Measurements from ENCODE around the gene CACNG4.

Gene CACNG4

DNA sequence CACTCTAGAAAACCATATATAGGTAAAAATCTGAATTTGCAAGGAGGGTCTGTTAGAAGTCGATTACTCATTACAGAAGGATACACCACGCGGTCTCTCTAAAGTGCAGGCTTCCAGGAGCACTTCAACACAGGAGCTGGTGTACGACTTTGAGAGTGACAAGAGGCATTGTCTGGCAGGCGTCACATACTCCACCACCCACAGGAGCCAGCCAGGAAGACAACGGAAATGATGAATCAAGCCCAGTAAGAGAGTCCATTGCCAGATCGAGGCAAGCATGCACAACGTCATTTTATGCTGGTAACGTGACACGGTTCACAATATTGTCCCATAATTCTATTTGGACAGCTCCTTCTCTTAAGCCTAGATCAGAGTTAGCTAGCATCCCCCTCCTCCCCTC, 15.0 kb upstream of the CACNG4 start:
- no peaks in the 10 kb centered on the region for H3K36me3 ChIP-seq (ENCODE audit: insufficient read depth, low read length)
- H3K9ac ChIP-seq (ENCODE audit: low read depth, low read length) = no peak overlapping the region
- H3K4me3 ChIP-seq (ENCODE audit: low read depth in 1 of 2, low read length in 2 of 2) = no peak overlapping the region
- TF ChIP-seq, protein P1, sequence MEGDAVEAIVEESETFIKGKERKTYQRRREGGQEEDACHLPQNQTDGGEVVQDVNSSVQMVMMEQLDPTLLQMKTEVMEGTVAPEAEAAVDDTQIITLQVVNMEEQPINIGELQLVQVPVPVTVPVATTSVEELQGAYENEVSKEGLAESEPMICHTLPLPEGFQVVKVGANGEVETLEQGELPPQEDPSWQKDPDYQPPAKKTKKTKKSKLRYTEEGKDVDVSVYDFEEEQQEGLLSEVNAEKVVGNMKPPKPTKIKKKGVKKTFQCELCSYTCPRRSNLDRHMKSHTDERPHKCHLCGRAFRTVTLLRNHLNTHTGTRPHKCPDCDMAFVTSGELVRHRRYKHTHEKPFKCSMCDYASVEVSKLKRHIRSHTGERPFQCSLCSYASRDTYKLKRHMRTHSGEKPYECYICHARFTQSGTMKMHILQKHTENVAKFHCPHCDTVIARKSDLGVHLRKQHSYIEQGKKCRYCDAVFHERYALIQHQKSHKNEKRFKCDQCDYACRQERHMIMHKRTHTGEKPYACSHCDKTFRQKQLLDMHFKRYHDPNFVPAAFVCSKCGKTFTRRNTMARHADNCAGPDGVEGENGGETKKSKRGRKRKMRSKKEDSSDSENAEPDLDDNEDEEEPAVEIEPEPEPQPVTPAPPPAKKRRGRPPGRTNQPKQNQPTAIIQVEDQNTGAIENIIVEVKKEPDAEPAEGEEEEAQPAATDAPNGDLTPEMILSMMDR (IDR thresholded peaks at IDR 0.05; ENCODE audit: borderline replicate concordance, extremely low read depth, low read length, poor library complexity, severe bottlenecking) = no peak
- no peak for TF ChIP-seq EZH2 (IDR thresholded peaks at IDR 0.05; ENCODE audit: borderline replicate concordance, low read depth, low read length, severe bottlenecking)
- H4K20me1 ChIP-seq (ENCODE audit: insufficient read depth, low read length) = no peaks in the 10 kb centered on the region
- no peak overlapping the region for H3K4me2 ChIP-seq (ENCODE audit: insufficient read depth, low read length)
- no peak overlapping the region for H3K27ac ChIP-seq (ENCODE audit: low read length)
- no peaks in the 10 kb centered on the region for H3K9me3 ChIP-seq (ENCODE audit: insufficient read depth, low read length, severe bottlenecking)
- H3K79me2 ChIP-seq (ENCODE audit: insufficient read depth, low read length) = no peaks in the 10 kb centered on the region
- ATAC-seq (ENCODE audit: insufficient read depth, low read depth) (no peak), DNase-seq (no peak)
- H3K27me3 ChIP-seq (ENCODE audit: insufficient read depth, low read length, poor library complexity) = peaks cover 17% of the 10 kb centered on the region
- H2AFZ ChIP-seq (ENCODE audit: low read depth, low read length) = no peak overlapping the region
- H3K4me1 ChIP-seq (ENCODE audit: insufficient read depth, low read length) = no peaks in the 10 kb centered on the region

GRCh38 chr17:66950325-66950724, 14.2 kb upstream of the CACNG4 start:
- Histone ChIP-seq H4K20me1 (ENCODE audit: insufficient read depth, low read length) (no peaks in the 10 kb centered on the region), H3K27ac (ENCODE audit: low read length) (no peak overlapping the region), H3K79me2 (ENCODE audit: insufficient read depth, low read length) (no peaks in the 10 kb centered on the region), H3K4me2 (ENCODE audit: insufficient read depth, low read length) (no peak overlapping the region), H2AFZ (ENCODE audit: low read depth, low read length) (no peak overlapping the region), H3K36me3 (ENCODE audit: insufficient read depth, low read length) (no peaks in the 10 kb centered on the region), H3K4me1 (ENCODE audit: insufficient read depth, low read length) (no peaks in the 10 kb centered on the region), H3K9ac (ENCODE audit: low read depth, low read length) (no peak overlapping the region), H3K27me3 (ENCODE audit: insufficient read depth, low read length, poor library complexity) (peaks cover 12% of the 10 kb centered on the region), H3K4me3 (ENCODE audit: low read depth in 1 of 2, low read length in 2 of 2) (no peak overlapping the region), H3K9me3 (ENCODE audit: insufficient read depth, low read length, severe bottlenecking) (no peaks in the 10 kb centered on the region)
- DNase-seq (no peak), ATAC-seq (ENCODE audit: insufficient read depth, low read depth) (no peak)
- TF ChIP-seq, protein P1 (IDR thresholded peaks at IDR 0.05; ENCODE audit: borderline replicate concordance, extremely low read depth, low read length, poor library complexity, severe bottlenecking) = no peak
- TF ChIP-seq EZH2 (IDR thresholded peaks at IDR 0.05; ENCODE audit: borderline replicate concordance, low read depth, low read length, severe bottlenecking) = no peak

- no peak for ATAC-seq (ENCODE audit: insufficient read depth, low read depth)
- no peaks in the 10 kb centered on the region for H3K4me1 ChIP-seq (ENCODE audit: insufficient read depth, low read length)
- H3K9ac ChIP-seq (ENCODE audit: low read depth, low read length) = no peak overlapping the region
- no peak overlapping the region for H2AFZ ChIP-seq (ENCODE audit: low read depth, low read length)
- H4K20me1 ChIP-seq (ENCODE audit: insufficient read depth, low read length) = no peaks in the 10 kb centered on the region
- TF ChIP-seq EZH2 (IDR thresholded peaks at IDR 0.05; ENCODE audit: borderline replicate concordance, low read depth, low read length, severe bottlenecking) = no peak
- no peak for DNase-seq
- no peaks in the 10 kb centered on the region for H3K79me2 ChIP-seq (ENCODE audit: insufficient read depth, low read length)
- H3K27me3 ChIP-seq (ENCODE audit: insufficient read depth, low read length, poor library complexity) = peaks cover 12% of the 10 kb centered on the region
- no peaks in the 10 kb centered on the region for H3K9me3 ChIP-seq (ENCODE audit: insufficient read depth, low read length, severe bottlenecking)
- H3K4me2 ChIP-seq (ENCODE audit: insufficient read depth, low read length) = no peak overlapping the region
- no peak overlapping the region for H3K27ac ChIP-seq (ENCODE audit: low read length)
- H3K36me3 ChIP-seq (ENCODE audit: insufficient read depth, low read length) = no peaks in the 10 kb centered on the region
- H3K4me3 ChIP-seq (ENCODE audit: low read depth in 1 of 2, low read length in 2 of 2) = no peak overlapping the region
These were observed 13.5 kb upstream of the CACNG4 start for GRCh38 chr17:66950886-66951604.

- DNase-seq (no peak), ATAC-seq (ENCODE audit: insufficient read depth, low read depth) (no peak)
- Histone ChIP-seq H4K20me1 (ENCODE audit: insufficient read depth, low read length) (no peaks in the 10 kb centered on the region), H3K9ac (ENCODE audit: low read depth, low read length) (no peak overlapping the region), H3K36me3 (ENCODE audit: insufficient read depth, low read length) (no peaks in the 10 kb centered on the region), H3K4me1 (ENCODE audit: insufficient read depth, low read length) (no peaks in the 10 kb centered on the region), H3K4me2 (ENCODE audit: insufficient read depth, low read length) (no peak overlapping the region), H3K27me3 (ENCODE audit: insufficient read depth, low read length, poor library complexity) (peaks cover 10% of the 10 kb centered on the region), H2AFZ (ENCODE audit: low read depth, low read length) (no peak overlapping the region), H3K27ac (ENCODE audit: low read length) (no peak overlapping the region), H3K79me2 (ENCODE audit: insufficient read depth, low read length) (no peaks in the 10 kb centered on the region), H3K9me3 (ENCODE audit: insufficient read depth, low read length, severe bottlenecking) (no peaks in the 10 kb centered on the region), H3K4me3 (ENCODE audit: low read depth in 1 of 2, low read length in 2 of 2) (no peak overlapping the region)
- TF ChIP-seq EZH2 (IDR thresholded peaks at IDR 0.05; ENCODE audit: borderline replicate concordance, low read depth, low read length, severe bottlenecking) = no peak
- TF ChIP-seq, protein P1 (IDR thresholded peaks at IDR 0.05; ENCODE audit: borderline replicate concordance, extremely low read depth, low read length, poor library complexity, severe bottlenecking) = no peak
These were observed 12.9 kb upstream of the CACNG4 start for GRCh38 chr17:66951605-66951953.

Data from DND-41 (cell line).